Stimulated activated effector memory CD8-positive, alpha-beta T cell treated with anti-CD3 and anti-CD28 coated beads, Interleukin-12 subunit alpha, Interleukin-12 subunit beta, amount 100 ng/mL, for 72 hours (primary cell): ENCODE results near the gene KCNAB1.

ENCODE experiments used
- ATAC-seq: fragments of 150-1000 bp; cut with Tn5 transposase; 2 replicates; pipeline ENCODE4 v1.10.0; 2021
- DNase-seq, 2 donors: peaks; one replicate each; pipeline ENCODE4 v3.0.0; 2021 to 2022; ENCODE audit warnings: low spot score in 2 of 2
- H3K27ac Mint-ChIP-seq: one replicate; pipeline ENCODE4 v1.8.0; 2022; ENCODE audit warnings: mild to moderate bottlenecking, mixed read lengths
- H3K36me3 Mint-ChIP-seq: one replicate; pipeline ENCODE4 v1.8.0; 2022; ENCODE audit warnings: mild to moderate bottlenecking, mixed read lengths
- H3K4me1 Mint-ChIP-seq: one replicate; pipeline ENCODE4 v1.8.0; 2022; ENCODE audit warnings: mixed read lengths
- H3K4me3 Mint-ChIP-seq: one replicate; pipeline ENCODE4 v1.8.0; 2022; ENCODE audit warnings: mild to moderate bottlenecking, mixed read lengths
- H3K9me3 Mint-ChIP-seq: one replicate; pipeline ENCODE4 v1.8.0; 2022; ENCODE audit warnings: mixed read lengths

KCNAB1 gene

GRCh38 chr3:156535798-156536197, 415.4 kb downstream of the KCNAB1 start:
- Mint-ChIP-seq H3K9me3 (no peaks in the 10 kb centered on the region), H3K27ac (peak overlapping the region; percentile 4), H3K36me3 (peaks cover 33% of the 10 kb centered on the region), H3K4me3 (no peak overlapping the region), H3K4me1 (peaks cover 11% of the 10 kb centered on the region)
- DNase-seq (no peak), ATAC-seq (no peak)

- ATAC-seq (no peak), DNase-seq (no peak)
- H3K36me3 Mint-ChIP-seq: peaks cover 42% of the 10 kb centered on the region
- H3K27ac Mint-ChIP-seq: no peak overlapping the region
- H3K4me3 Mint-ChIP-seq: no peak overlapping the region
- peaks cover 11% of the 10 kb centered on the region for H3K4me1 Mint-ChIP-seq
- no peaks in the 10 kb centered on the region for H3K9me3 Mint-ChIP-seq
These were observed 416.3 kb downstream of the KCNAB1 start for GRCh38 chr3:156536524-156537316.

- DNase-seq (no peak), ATAC-seq (no peak)
- H3K4me1 Mint-ChIP-seq: peaks cover 11% of the 10 kb centered on the region
- H3K36me3 Mint-ChIP-seq: peaks cover 66% of the 10 kb centered on the region
- no peaks in the 10 kb centered on the region for H3K9me3 Mint-ChIP-seq
- H3K27ac Mint-ChIP-seq: no peak overlapping the region
- H3K4me3 Mint-ChIP-seq: no peak overlapping the region
These were observed 418.7 kb downstream of the KCNAB1 start for GRCh38 chr3:156539051-156539450.

GRCh38 chr3:156539802-156540201, 419.4 kb downstream of the KCNAB1 start:
- H3K4me1 Mint-ChIP-seq: peaks cover 11% of the 10 kb centered on the region
- no peak overlapping the region for H3K27ac Mint-ChIP-seq
- no peaks in the 10 kb centered on the region for H3K9me3 Mint-ChIP-seq
- no peak for ATAC-seq
- DNase-seq: no peak
- peaks cover 73% of the 10 kb centered on the region for H3K36me3 Mint-ChIP-seq
- no peak overlapping the region for H3K4me3 Mint-ChIP-seq

GRCh38 chr3:156542101-156543042, 422.0 kb downstream of the KCNAB1 start:
- Mint-ChIP-seq H3K4me1 (peaks cover 12% of the 10 kb centered on the region), H3K27ac (peak overlapping the region; percentile 54), H3K36me3 (peaks cover 95% of the 10 kb centered on the region), H3K9me3 (no peaks in the 10 kb centered on the region), H3K4me3 (no peak overlapping the region)
- ATAC-seq (no peak), DNase-seq (no peak)

- Mint-ChIP-seq H3K9me3 (no peaks in the 10 kb centered on the region), H3K4me3 (no peak overlapping the region), H3K4me1 (peaks cover 12% of the 10 kb centered on the region), H3K27ac (peak overlapping the region; percentile 54), H3K36me3 (peaks cover 99% of the 10 kb centered on the region)
- DNase-seq (no peak), ATAC-seq (no peak)
These were observed 422.7 kb downstream of the KCNAB1 start for GRCh38 chr3:156543043-156543555.

GRCh38 chr3:156547637-156548036, 427.3 kb downstream of the KCNAB1 start:
- no peak for DNase-seq
- ATAC-seq: no peak
- peaks cover 100% of the 10 kb centered on the region for H3K36me3 Mint-ChIP-seq
- H3K4me3 Mint-ChIP-seq: no peak overlapping the region
- peaks cover 36% of the 10 kb centered on the region for H3K4me1 Mint-ChIP-seq
- no peaks in the 10 kb centered on the region for H3K9me3 Mint-ChIP-seq
- no peak overlapping the region for H3K27ac Mint-ChIP-seq

GRCh38 chr3:156548041-156548687, 427.8 kb downstream of the KCNAB1 start:
- peaks cover 39% of the 10 kb centered on the region for H3K4me1 Mint-ChIP-seq
- H3K9me3 Mint-ChIP-seq: no peaks in the 10 kb centered on the region
- ATAC-seq (no peak), DNase-seq (no peak)
- H3K36me3 Mint-ChIP-seq: peaks cover 100% of the 10 kb centered on the region
- peak overlapping the region; percentile 40 for H3K27ac Mint-ChIP-seq
- no peak overlapping the region for H3K4me3 Mint-ChIP-seq

- DNase-seq (no peak), ATAC-seq (no peak)
- H3K36me3 Mint-ChIP-seq: peaks cover 95% of the 10 kb centered on the region
- peaks cover 47% of the 10 kb centered on the region for H3K4me1 Mint-ChIP-seq
- H3K4me3 Mint-ChIP-seq: no peak overlapping the region
- peak overlapping the region; percentile 40 for H3K27ac Mint-ChIP-seq
- no peaks in the 10 kb centered on the region for H3K9me3 Mint-ChIP-seq
These were observed 428.5 kb downstream of the KCNAB1 start for GRCh38 chr3:156548902-156549301.

GRCh38 chr3:156551261-156551660, 430.9 kb downstream of the KCNAB1 start:
- H3K9me3 Mint-ChIP-seq: no peaks in the 10 kb centered on the region
- peaks cover 78% of the 10 kb centered on the region for H3K36me3 Mint-ChIP-seq
- H3K4me1 Mint-ChIP-seq: peaks cover 54% of the 10 kb centered on the region
- DNase-seq (no peak), ATAC-seq (no peak)
- H3K4me3 Mint-ChIP-seq: peak overlapping the region; percentile 90
- peak overlapping the region; percentile 82 for H3K27ac Mint-ChIP-seq

GRCh38 chr3:156551746-156552145, 431.4 kb downstream of the KCNAB1 start:
- DNase-seq: no peak
- H3K9me3 Mint-ChIP-seq: no peaks in the 10 kb centered on the region
- H3K36me3 Mint-ChIP-seq: peaks cover 73% of the 10 kb centered on the region

GRCh38 chr3:156552973-156553372, 432.6 kb downstream of the KCNAB1 start:
- H3K4me1 Mint-ChIP-seq: peaks cover 42% of the 10 kb centered on the region

More at GRCh38 chr3:156551746-156552145, 431.4 kb downstream of the KCNAB1 start:
- ATAC-seq: no peak
- peaks cover 49% of the 10 kb centered on the region for H3K4me1 Mint-ChIP-seq
- peak overlapping the region; percentile 90 for H3K4me3 Mint-ChIP-seq
- H3K27ac Mint-ChIP-seq: peak overlapping the region; percentile 82

GRCh38 chr3:156553705-156554356, 433.5 kb downstream of the KCNAB1 start:
- Mint-ChIP-seq H3K36me3 (peaks cover 52% of the 10 kb centered on the region), H3K4me3 (peak overlapping the region; percentile 90), H3K9me3 (no peaks in the 10 kb centered on the region), H3K4me1 (peaks cover 42% of the 10 kb centered on the region), H3K27ac (peak overlapping the region; percentile 96)
- DNase-seq (no peak), ATAC-seq (no peak)

More at GRCh38 chr3:156552973-156553372, 432.6 kb downstream of the KCNAB1 start:
- DNase-seq (no peak), ATAC-seq (no peak)
- Mint-ChIP-seq H3K27ac (no peak overlapping the region), H3K36me3 (peaks cover 61% of the 10 kb centered on the region), H3K9me3 (no peaks in the 10 kb centered on the region), H3K4me3 (peak overlapping the region; percentile 90)

GRCh38 chr3:156554515-156554841, 434.1 kb downstream of the KCNAB1 start:
- Mint-ChIP-seq H3K36me3 (peaks cover 46% of the 10 kb centered on the region), H3K4me3 (peak overlapping the region; percentile 90), H3K27ac (peak overlapping the region; percentile 96), H3K4me1 (peaks cover 42% of the 10 kb centered on the region), H3K9me3 (no peaks in the 10 kb centered on the region)
- ATAC-seq (no peak), DNase-seq (no peak)
